Progenitor cell of endocrine pancreas (in vitro differentiated cells): ENCODE data around the gene PMS1. TPM values are rescaled to one million over a fixed set of nuclear protein-coding genes. Genes with fewer than 3 reads are reported as not detected.

Source experiments
- DNase-seq: peaks from one replicate; pipeline ENCODE4 v3.0.0; 2021; ENCODE audit warnings: low spot score; ENCODE audit not compliant: unreplicated experiment
- H3K27ac Mint-ChIP-seq: 2 replicates; pipeline ENCODE4 v1.8.0; 2021; ENCODE audit warnings: mild to moderate bottlenecking, moderate library complexity, mixed read lengths
- H3K27me3 Mint-ChIP-seq: 2 replicates; pipeline ENCODE4 v1.8.0; 2021; ENCODE audit warnings: mixed read lengths
- H3K36me3 Mint-ChIP-seq: 2 replicates; pipeline ENCODE4 v1.8.0; 2022; ENCODE audit warnings: mixed read lengths; ENCODE audit not compliant: insufficient read depth
- H3K4me1 Mint-ChIP-seq: 2 replicates; pipeline ENCODE4 v1.8.0; 2021; ENCODE audit warnings: low read depth, mixed read lengths
- H3K4me3 Mint-ChIP-seq: 2 replicates; pipeline ENCODE4 v1.8.0; 2021; ENCODE audit warnings: low read depth, mild to moderate bottlenecking, moderate library complexity, mixed read lengths
- H3K9me3 Mint-ChIP-seq: 2 replicates; pipeline ENCODE4 v1.8.0; 2021; ENCODE audit warnings: low read depth, mixed read lengths
- CTCF ChIP-seq: fragments of 200-600 bp; sonication (generic); IDR thresholded peaks from one replicate; pipeline ENCODE4 v1.5.0; 2021; ENCODE audit warnings: antibody characterized with exemption, mild to moderate bottlenecking; ENCODE audit not compliant: unreplicated experiment
- total RNA-seq: library from RNA; stranded (reverse); gene quantifications from 2 replicates; pipeline ENCODE4 v1.2.1, GENCODE V29; 2021

Gene PMS1
- total RNA-seq, 1 donor from 2014 or later: 72.4 TPM

- Mint-ChIP-seq H3K27ac (peak overlapping the region; percentile 95), H3K4me3 (peak overlapping the region; percentile 93), H3K27me3 (no peaks in the 10 kb centered on the region), H3K36me3 (peaks cover 19% of the 10 kb centered on the region), H3K4me1 (peaks cover 28% of the 10 kb centered on the region), H3K9me3 (no peaks in the 10 kb centered on the region)
- DNase-seq: no peak
- no peak for TF ChIP-seq CTCF
Measured at GRCh38 chr2:189783451-189783926, 761 bp upstream of the PMS1 start.

- Mint-ChIP-seq H3K27ac (no peak overlapping the region), H3K36me3 (peaks cover 7% of the 10 kb centered on the region), H3K27me3 (no peaks in the 10 kb centered on the region), H3K4me1 (no peaks in the 10 kb centered on the region), H3K4me3 (no peak overlapping the region), H3K9me3 (no peaks in the 10 kb centered on the region)
- TF ChIP-seq CTCF: no peak
- DNase-seq: no peak
Measured at GRCh38 chr2:189791338-189792042, 7.2 kb downstream of the PMS1 start.

GRCh38 chr2:189794310-189794709 lies 10.1 kb downstream of the PMS1 start:
- H3K36me3 Mint-ChIP-seq: peaks cover 7% of the 10 kb centered on the region
- no peak overlapping the region for H3K4me3 Mint-ChIP-seq
- no peak for TF ChIP-seq CTCF
- no peaks in the 10 kb centered on the region for H3K4me1 Mint-ChIP-seq
- DNase-seq: no peak
- H3K9me3 Mint-ChIP-seq: no peaks in the 10 kb centered on the region
- no peaks in the 10 kb centered on the region for H3K27me3 Mint-ChIP-seq
- H3K27ac Mint-ChIP-seq: no peak overlapping the region

- H3K36me3 Mint-ChIP-seq: peaks cover 7% of the 10 kb centered on the region
- H3K27ac Mint-ChIP-seq: no peak overlapping the region
- no peaks in the 10 kb centered on the region for H3K27me3 Mint-ChIP-seq
- no peaks in the 10 kb centered on the region for H3K4me1 Mint-ChIP-seq
- no peak for DNase-seq
- no peak for TF ChIP-seq CTCF
- H3K4me3 Mint-ChIP-seq: no peak overlapping the region
- H3K9me3 Mint-ChIP-seq: no peaks in the 10 kb centered on the region
Measured at GRCh38 chr2:189797902-189798301, 13.7 kb downstream of the PMS1 start.

- TF ChIP-seq CTCF: peak; percentile 49
- Mint-ChIP-seq H3K9me3 (no peaks in the 10 kb centered on the region), H3K4me1 (no peaks in the 10 kb centered on the region)
Measured at GRCh38 chr2:189798312-189799029, 14.2 kb downstream of the PMS1 start.

More at GRCh38 chr2:189798312-189799029, 14.2 kb downstream of the PMS1 start:
- no peak for DNase-seq
- H3K36me3 Mint-ChIP-seq: peaks cover 4% of the 10 kb centered on the region
- H3K4me3 Mint-ChIP-seq: no peak overlapping the region
- no peak overlapping the region for H3K27ac Mint-ChIP-seq
- H3K27me3 Mint-ChIP-seq: no peaks in the 10 kb centered on the region
